ENCODE data around the gene DDX10.

DNA sequence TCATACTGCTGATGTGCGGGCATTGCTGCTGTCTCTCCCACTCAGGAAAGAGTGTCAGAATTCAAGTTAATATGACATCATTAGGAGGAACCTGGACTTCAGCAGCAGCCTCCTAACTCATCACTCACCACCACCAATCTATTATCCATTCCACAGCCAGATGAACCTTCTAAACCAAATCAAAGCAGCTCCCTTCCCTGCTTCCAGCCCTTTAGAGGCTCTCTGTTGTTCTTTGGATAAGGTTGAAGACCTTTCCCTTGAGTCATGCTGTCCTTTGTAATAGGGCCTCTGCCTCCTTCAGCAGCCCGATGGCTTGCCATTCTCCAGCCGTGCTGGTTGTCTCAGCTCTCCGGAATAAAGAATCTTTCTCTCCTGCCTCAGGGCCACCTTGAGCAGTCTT, 301.3 kb downstream of the DDX10 start:
- TF ChIP-seq GATA3 (IDR thresholded peaks at IDR 0.05; ENCODE audit: low read depth, low read length) (no peak), GATA2 (IDR thresholded peaks at IDR 0.05; ENCODE audit: low read depth, low read length) (no peak)

Measured in SH-SY5Y (cell line).